OCI-LY7 (cell line): ENCODE results near the gene OSM. TPM values are rescaled to one million over a fixed set of nuclear protein-coding genes. Genes with fewer than 3 reads are reported as not detected.

Source experiments
- BruUV-seq: library from RNA; stranded (reverse); fragments of 400-500 nt; replicated peaks from 2 replicates; lab custom pipeline; 2021; lab: Mats Ljungman, UMichigan
- CTCF ChIA-PET: fragments of 300-600 bp; sonication (Branson Sonifier 250); formaldehyde crosslinking; loops from one replicate; lab custom pipeline; 2022; ENCODE audit warnings: antibody characterized with exemption; ENCODE audit not compliant: unreplicated experiment; lab: Charles Lee
- POLR2A ChIA-PET: fragments of 300-600 bp; sonication (Branson Sonifier 250); formaldehyde crosslinking; loops from one replicate; lab custom pipeline; 2022; ENCODE audit warnings: antibody characterized with exemption; lab: Charles Lee
- DNase-seq: peaks from one replicate; pipeline ENCODE4 v3.0.0-alpha.2; 2015; ENCODE audit warnings: low spot score
- H2AFZ ChIP-seq: fragments of 200-600 bp; sonication (generic), shearing (Covaris generic); 2 replicates; pipeline ENCODE4 v1.6.1; 2014; ENCODE audit warnings: mild to moderate bottlenecking, antibody characterized with exemption, low read length, moderate library complexity
- H3K27ac ChIP-seq: fragments of 200-600 bp; sonication (generic); 2 replicates; pipeline ENCODE4 v1.5.1; 2014; ENCODE audit warnings: mixed run types, low read depth, mild to moderate bottlenecking, moderate library complexity, low read length, inconsistent platforms; ENCODE audit not compliant: poor library complexity, severe bottlenecking
- H3K36me3 ChIP-seq: fragments of 200-600 bp; sonication (generic); 2 replicates; pipeline ENCODE4 v1.6.1; 2014; ENCODE audit warnings: mild to moderate bottlenecking, antibody characterized with exemption, low read length, moderate library complexity, mixed read lengths; ENCODE audit not compliant: insufficient read depth
- H3K4me1 ChIP-seq: fragments of 200-600 bp; sonication (generic); 2 replicates; pipeline ENCODE4 v1.5.1; 2014; ENCODE audit warnings: mild to moderate bottlenecking, low read length; ENCODE audit not compliant: insufficient read depth, poor library complexity, severe bottlenecking
- H3K4me2 ChIP-seq: fragments of 200-600 bp; sonication (generic); 2 replicates; pipeline ENCODE4 v1.6.1; 2014; ENCODE audit warnings: mild to moderate bottlenecking, low read length
- H3K4me3 ChIP-seq: fragments of 200-600 bp; sonication (generic); 2 replicates; pipeline ENCODE4 v1.5.1; 2014; ENCODE audit warnings: mild to moderate bottlenecking, low read depth, low read length; ENCODE audit not compliant: poor library complexity, severe bottlenecking
- H3K79me2 ChIP-seq: fragments of 200-600 bp; sonication (generic); 2 replicates; pipeline ENCODE4 v1.6.1; 2016; ENCODE audit warnings: low read depth, mild to moderate bottlenecking, low read length, moderate library complexity, mixed read lengths; ENCODE audit not compliant: insufficient read depth
- H3K9me2 ChIP-seq: fragments of 200-600 bp; sonication (generic); 2 replicates; pipeline ENCODE4 v1.6.1; 2016; ENCODE audit warnings: mild to moderate bottlenecking, low read length, mixed read lengths; ENCODE audit not compliant: insufficient read depth
- H3K9me3 ChIP-seq: fragments of 200-600 bp; sonication (generic); 2 replicates; pipeline ENCODE4 v1.6.1; 2014; ENCODE audit warnings: mild to moderate bottlenecking, mixed run types, low read length, mixed read lengths
- H4K20me1 ChIP-seq: fragments of 200-600 bp; sonication (generic); 2 replicates; pipeline ENCODE4 v1.6.1; 2014; ENCODE audit warnings: mild to moderate bottlenecking, antibody characterized with exemption, low read length, moderate library complexity, mixed read lengths; ENCODE audit not compliant: insufficient read depth
- CTCF ChIP-seq: fragments of 200-600 bp; sonication (generic); conservative IDR thresholded peaks from 2 replicates; pipeline ENCODE4 v1.5.1; 2014; ENCODE audit warnings: mild to moderate bottlenecking, antibody characterized with exemption, low read length, moderate library complexity, mixed read lengths
- EZH2phosphoT487 ChIP-seq: fragments of 200-600 bp; sonication (generic); IDR thresholded peaks from 2 replicates; pipeline ENCODE4 v1.6.1; 2018; ENCODE audit warnings: low read depth, borderline replicate concordance, mild to moderate bottlenecking, mixed run types, antibody characterized with exemption, low read length, moderate library complexity, mixed read lengths
- intact Hi-C: fragments of 100-400 bp; cut with micrococcal nuclease; formaldehyde crosslinking; loops from one replicate; pipeline ENCODE4 v1.10.0; 2022; ENCODE audit not compliant: unreplicated experiment
- total RNA-seq, 2 experiments: library from RNA; depleted of rRNA in 1 of 2; stranded (reverse); fragments of >200 nt in 1 of 2; shearing (Covaris generic) in 1 of 2; gene quantifications; 2 replicates each; pipeline ENCODE4 v1.2.3, GENCODE V29; 2014 to 2022

The OSM gene
- total RNA-seq, 2 experiments from 2014 or later: 0.91 TPM; not detected in 1

DNA sequence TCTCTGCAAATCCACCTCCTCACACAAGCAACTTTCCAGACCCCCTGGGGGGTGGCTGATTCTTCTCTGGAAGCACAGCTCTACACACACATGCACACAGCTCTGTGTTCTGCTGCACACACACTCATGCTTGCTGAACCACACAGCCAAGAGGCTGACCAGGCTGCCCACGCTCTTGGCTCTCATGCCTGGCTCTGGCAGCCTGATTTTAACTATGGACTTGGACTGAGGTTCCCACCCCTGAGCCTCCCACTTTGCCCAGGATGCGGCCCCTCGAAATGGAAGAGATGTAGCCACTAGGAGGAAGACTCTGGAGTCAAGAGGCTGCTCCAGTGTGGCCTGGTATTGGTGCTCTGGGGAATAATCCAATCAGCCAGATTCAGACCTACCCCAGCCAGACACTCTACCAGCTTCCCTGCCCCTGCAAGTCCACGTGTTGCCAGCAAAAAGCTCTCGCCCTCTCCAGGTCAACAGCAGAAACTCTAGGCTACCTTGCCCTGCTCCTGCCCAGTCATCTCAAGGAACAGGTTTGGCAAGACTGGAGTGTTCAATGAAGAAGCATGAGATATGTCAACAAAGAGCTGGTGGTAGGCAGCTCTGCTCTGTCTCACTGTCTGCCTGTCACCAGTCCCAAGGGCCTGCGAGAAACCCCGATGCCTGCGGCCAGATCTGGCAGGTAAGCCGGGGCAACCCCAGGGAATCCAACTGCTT, 31.5 kb upstream of the OSM start:
- TF ChIP-seq EZH2phosphoT487 (no peak), CTCF (no peak)
- CTCF ChIA-PET: no interaction called here
- Histone ChIP-seq H3K36me3 (peaks cover 22% of the 10 kb centered on the region), H3K79me2 (no peaks in the 10 kb centered on the region), H3K4me1 (peaks cover 33% of the 10 kb centered on the region), H4K20me1 (no peaks in the 10 kb centered on the region), H3K4me2 (no peak overlapping the region), H3K9me2 (no peaks in the 10 kb centered on the region), H3K4me3 (no peak overlapping the region), H2AFZ (no peak overlapping the region), H3K9me3 (no peaks in the 10 kb centered on the region), H3K27ac (no peak overlapping the region)
- POLR2A ChIA-PET: no interaction called here
- intact Hi-C loops: no loop called here
- DNase-seq: no peak
- no TSS peak for BruUV-seq

DNA sequence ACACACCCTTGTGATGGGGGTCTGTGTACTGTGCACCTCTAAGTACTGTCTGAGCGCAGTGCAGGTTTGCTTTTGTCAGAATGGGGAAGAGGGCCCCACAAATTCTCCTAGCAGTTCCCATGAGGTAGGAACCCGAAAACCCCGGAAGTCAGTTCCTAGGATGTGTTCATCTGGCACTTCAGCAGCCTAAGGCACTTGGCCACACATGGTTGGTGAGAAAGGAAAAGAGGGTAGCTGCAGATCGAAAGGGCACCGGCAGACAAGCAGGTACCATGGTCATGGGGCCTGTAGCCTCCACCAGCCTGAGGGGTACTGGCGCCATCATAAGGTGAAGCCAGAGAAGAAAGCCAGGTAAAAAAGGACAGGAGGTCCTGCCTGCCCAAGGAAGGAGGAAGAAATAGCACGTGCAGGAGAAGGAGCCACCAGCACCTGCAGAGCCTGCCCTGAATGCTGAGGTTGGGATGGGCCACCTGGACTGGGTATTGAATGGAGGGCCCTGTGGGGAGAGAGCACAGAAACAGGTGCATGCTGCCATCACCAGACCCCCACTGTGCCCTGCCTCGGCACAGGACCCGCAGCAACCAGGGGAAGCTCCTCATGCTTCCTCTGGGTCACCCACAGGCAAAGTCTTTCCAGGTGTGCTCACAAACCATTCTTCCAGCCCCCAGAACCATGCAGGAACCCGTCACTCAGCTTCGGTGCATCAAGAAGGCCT, 30.8 kb upstream of the OSM start:
- no peak overlapping the region for H3K4me3 ChIP-seq
- BruUV-seq: no TSS peak
- POLR2A ChIA-PET: no interaction called here

More for the DNA sequence above, 30.8 kb upstream of the OSM start:
- no peaks in the 10 kb centered on the region for H3K9me3 ChIP-seq
- no peak overlapping the region for H3K27ac ChIP-seq
- CTCF ChIA-PET: no interaction called here
- DNase-seq: no peak
- no peaks in the 10 kb centered on the region for H3K9me2 ChIP-seq
- peaks cover 22% of the 10 kb centered on the region for H3K36me3 ChIP-seq
- H3K79me2 ChIP-seq: no peaks in the 10 kb centered on the region
- TF ChIP-seq EZH2phosphoT487 (no peak), CTCF (no peak)
- no peaks in the 10 kb centered on the region for H4K20me1 ChIP-seq
- peaks cover 26% of the 10 kb centered on the region for H3K4me1 ChIP-seq
- H3K4me2 ChIP-seq: no peak overlapping the region
- intact Hi-C loops: no loop called here
- no peak overlapping the region for H2AFZ ChIP-seq
